Myometrial cell (primary cell): ENCODE measurements around the gene TC2N. TPM values are rescaled to one million over a fixed set of nuclear protein-coding genes. Genes with fewer than 3 reads are reported as not detected.

ENCODE experiments used
- total RNA-seq: library from RNA; depleted of rRNA; stranded (reverse); fragments of >200 nt; gene quantifications from 2 replicates; pipeline ENCODE4 v1.2.3, GENCODE V29; 2015

TC2N gene
- 0.29 and 0.53 TPM in 2 replicates for total RNA-seq

GRCh38 chr14:91867316-91867988 is at the start of gene TC2N:
Gene TC2N, minus strand, starts transcription at chr14:91867536. Its CDS starts 53,767 bp downstream, at chr14:91813769.

GRCh38 chr14:91731986-91732385 is 135.3 kb downstream of the TC2N start, which contains the start of gene CATSPERB:
Gene CATSPERB, minus strand, starts transcription at chr14:91732086. Its CDS starts 2,607 bp downstream, at chr14:91729479.

Other genes starting within 250 kb of the TC2N start
- gene CATSPERB, start 135.4 kb downstream of the TC2N start, total RNA-seq, result under 0.01 TPM in 1 of 2 replicates, not detected in the other
- 145 and 152 TPM in 2 replicates for gene FBLN5, start 80.2 kb upstream of the TC2N start, total RNA-seq
- 31.4 and 34.0 TPM in 2 replicates for gene TRIP11, start 172.5 kb upstream of the TC2N start, total RNA-seq
- gene ATXN3, start 239.0 kb upstream of the TC2N start, total RNA-seq, result 11.5 and 39.5 TPM in 2 replicates